Gastroesophageal sphincter (tissue), 4 donors: ENCODE results near the gene SHOX. TPM values are rescaled to one million over a fixed set of nuclear protein-coding genes. Genes with fewer than 3 reads are reported as not detected.

Experiments used
- ATAC-seq: fragments of 150-250 bp; one replicate; pipeline ENCODE4 v1.9.1; 2016; ENCODE audit warnings: mild to moderate bottlenecking, moderate library complexity
- H3K27ac ChIP-seq, 4 donors: fragments of 200-600 bp; sonication (generic) in 3 of 4; 1 replicate in 3 of 4; 2 replicates in 1 of 4; pipeline ENCODE4 v1.5.1; 2016 to 2019
- H3K27me3 ChIP-seq: fragments of 200-600 bp; sonication (generic); one replicate; pipeline ENCODE4 v1.5.1; 2019
- H3K36me3 ChIP-seq, 2 donors: fragments of 200-600 bp; sonication (generic); one replicate each; pipeline ENCODE4 v1.5.1; 2019; ENCODE audit warnings: control low read depth in 1 of 2
- H3K4me1 ChIP-seq, 3 donors: fragments of 200-600 bp; sonication (generic); 1 replicate in 2 of 3; 2 replicates in 1 of 3; pipeline ENCODE4 v1.5.1; 2016 to 2019; ENCODE audit warnings: control low read depth in 2 of 3
- H3K4me3 ChIP-seq, 2 donors: fragments of 200-600 bp; sonication (generic); one replicate each; pipeline ENCODE4 v1.5.1; 2019; ENCODE audit warnings: mild to moderate bottlenecking in 1 of 2, moderate library complexity in 1 of 2
- H3K9me3 ChIP-seq, 3 donors: fragments of 200-600 bp; sonication (generic); one replicate each; pipeline ENCODE4 v1.5.1; 2017 to 2019; ENCODE audit warnings: control low read depth in 2 of 3
- EP300 ChIP-seq: sonication (generic); formaldehyde crosslinking; IDR thresholded peaks from one replicate; pipeline ENCODE4 v1.6.1; 2017; ENCODE audit warnings: antibody characterized with exemption, mild to moderate bottlenecking
- POLR2A ChIP-seq, 2 donors: fragments of 450-650 bp; IDR thresholded peaks; one replicate each; pipeline ENCODE4 v1.6.1; 2017; ENCODE audit warnings: antibody characterized with exemption in 2 of 2, mild to moderate bottlenecking in 2 of 2, moderate library complexity in 1 of 2
- POLR2AphosphoS5 ChIP-seq: sonication (generic); formaldehyde crosslinking; IDR thresholded peaks from one replicate; pipeline ENCODE4 v1.6.1; 2017; ENCODE audit warnings: antibody characterized with exemption
- WGBS, 2 donors: methylation state at CpG; one replicate each; pipeline ENCODE4 v1.1.5; 2018; ENCODE audit warnings: low coverage in 1 of 2; 5-methylcytosine and 5-hydroxymethylcytosine counted together
- total RNA-seq, 4 donors: library from RNA; depleted of rRNA; stranded (reverse); fragments of >200 nt; gene quantifications; one replicate each; pipeline ENCODE4 v1.1.0, GENCODE V29; 2016
- TF ChIP-seq, protein P1 (sequence below), 4 experiments: fragments of 200-600 bp in 2 of 4; fragments of 450-650 bp in 2 of 4; sonication (generic) in 1 of 4; IDR thresholded peaks; one replicate each; pipeline ENCODE4 v1.5.1; 2017 to 2019; ENCODE audit warnings: antibody characterized with exemption in 4 of 4, mild to moderate bottlenecking in 2 of 4, moderate library complexity in 2 of 4

SHOX gene
- total RNA-seq, 4 donors from 2014 or later: not detected

- Histone ChIP-seq H3K4me1 (peaks cover 0 to 12% (median 0%) of the 10 kb centered on the region in 3 donors), H3K9me3 (no peaks in the 10 kb centered on the region), H3K27ac (no peak overlapping the region), H3K4me3 (no peak overlapping the region), H3K27me3 (peaks cover 73% of the 10 kb centered on the region), H3K36me3 (no peaks in the 10 kb centered on the region)
- ATAC-seq: no peak
- 0% methylated on average over 6 to 14 of the region's 95 CpGs for WGBS, 2 donors
- TF ChIP-seq EP300 (no peak), POLR2AphosphoS5 (no peak), POLR2A (IDR thresholded peaks at IDR 0.05) (no peak)
- TF ChIP-seq, protein P1, sequence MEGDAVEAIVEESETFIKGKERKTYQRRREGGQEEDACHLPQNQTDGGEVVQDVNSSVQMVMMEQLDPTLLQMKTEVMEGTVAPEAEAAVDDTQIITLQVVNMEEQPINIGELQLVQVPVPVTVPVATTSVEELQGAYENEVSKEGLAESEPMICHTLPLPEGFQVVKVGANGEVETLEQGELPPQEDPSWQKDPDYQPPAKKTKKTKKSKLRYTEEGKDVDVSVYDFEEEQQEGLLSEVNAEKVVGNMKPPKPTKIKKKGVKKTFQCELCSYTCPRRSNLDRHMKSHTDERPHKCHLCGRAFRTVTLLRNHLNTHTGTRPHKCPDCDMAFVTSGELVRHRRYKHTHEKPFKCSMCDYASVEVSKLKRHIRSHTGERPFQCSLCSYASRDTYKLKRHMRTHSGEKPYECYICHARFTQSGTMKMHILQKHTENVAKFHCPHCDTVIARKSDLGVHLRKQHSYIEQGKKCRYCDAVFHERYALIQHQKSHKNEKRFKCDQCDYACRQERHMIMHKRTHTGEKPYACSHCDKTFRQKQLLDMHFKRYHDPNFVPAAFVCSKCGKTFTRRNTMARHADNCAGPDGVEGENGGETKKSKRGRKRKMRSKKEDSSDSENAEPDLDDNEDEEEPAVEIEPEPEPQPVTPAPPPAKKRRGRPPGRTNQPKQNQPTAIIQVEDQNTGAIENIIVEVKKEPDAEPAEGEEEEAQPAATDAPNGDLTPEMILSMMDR (IDR thresholded peaks at IDR 0.05): no peak
These were observed 14.0 kb downstream of the SHOX start for GRCh38 chrX:644304-645281.

DNA sequence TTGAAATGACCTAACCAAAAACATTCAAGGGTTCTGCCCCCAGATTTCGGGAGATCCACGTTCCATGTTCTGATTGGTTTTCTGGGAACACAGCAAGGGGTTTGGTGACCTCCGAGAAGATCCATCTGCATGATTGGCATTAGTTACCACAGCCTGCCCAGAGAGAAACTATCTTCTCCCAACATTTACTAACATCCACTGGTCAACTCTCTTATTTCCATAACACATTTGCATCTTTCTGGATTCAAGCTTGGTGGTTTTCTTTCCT lies 15.6 kb downstream of the SHOX start:
- H3K36me3 ChIP-seq: no peaks in the 10 kb centered on the region
- no peaks in the 10 kb centered on the region for H3K9me3 ChIP-seq
- no peak for TF ChIP-seq POLR2A (IDR thresholded peaks at IDR 0.05)
- TF ChIP-seq EP300: no peak
- no peak for TF ChIP-seq POLR2AphosphoS5
- TF ChIP-seq, protein P1 (IDR thresholded peaks at IDR 0.05): no peak
- 26 to 37% methylated on average over 3 of the region's 3 CpGs for WGBS, 2 donors
- H3K4me3 ChIP-seq: no peak overlapping the region
- H3K4me1 ChIP-seq: peaks cover 0 to 12% (median 0%) of the 10 kb centered on the region in 3 donors
- H3K27ac ChIP-seq: no peak overlapping the region
- H3K27me3 ChIP-seq: peaks cover 71% of the 10 kb centered on the region
- no peak for ATAC-seq

DNA sequence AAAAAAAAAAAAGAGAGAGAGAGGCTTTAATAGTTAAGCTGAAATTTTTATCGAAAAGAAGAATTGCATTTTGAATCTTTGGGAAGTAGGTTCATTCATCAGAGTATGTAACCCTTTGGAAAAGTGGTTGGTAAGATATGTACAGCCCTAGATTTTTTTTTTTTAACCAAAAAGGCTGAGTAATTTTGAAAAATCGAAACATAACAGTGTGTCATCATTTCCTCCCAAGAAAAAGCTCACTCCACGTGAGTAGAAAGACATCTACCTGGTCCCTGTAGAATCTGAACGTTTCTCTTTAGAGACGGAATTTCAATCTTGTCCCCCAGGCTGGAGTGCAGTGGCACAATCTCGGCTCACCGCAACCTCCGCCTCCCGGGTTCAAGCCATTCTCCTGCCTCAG lies 16.2 kb downstream of the SHOX start:
- H3K4me1 ChIP-seq: peaks cover 0 to 12% (median 0%) of the 10 kb centered on the region in 3 donors
- no peak overlapping the region for H3K4me3 ChIP-seq
- no peaks in the 10 kb centered on the region for H3K9me3 ChIP-seq
- H3K27me3 ChIP-seq: peaks cover 71% of the 10 kb centered on the region
- no peak overlapping the region for H3K27ac ChIP-seq
- TF ChIP-seq, protein P1 (IDR thresholded peaks at IDR 0.05): no peak
- TF ChIP-seq POLR2AphosphoS5 (no peak), EP300 (no peak), POLR2A (IDR thresholded peaks at IDR 0.05) (no peak)
- WGBS, 2 donors: 77 to 83% methylated on average over 1 to 7 of the region's 9 CpGs
- no peak for ATAC-seq
- no peaks in the 10 kb centered on the region for H3K36me3 ChIP-seq

DNA sequence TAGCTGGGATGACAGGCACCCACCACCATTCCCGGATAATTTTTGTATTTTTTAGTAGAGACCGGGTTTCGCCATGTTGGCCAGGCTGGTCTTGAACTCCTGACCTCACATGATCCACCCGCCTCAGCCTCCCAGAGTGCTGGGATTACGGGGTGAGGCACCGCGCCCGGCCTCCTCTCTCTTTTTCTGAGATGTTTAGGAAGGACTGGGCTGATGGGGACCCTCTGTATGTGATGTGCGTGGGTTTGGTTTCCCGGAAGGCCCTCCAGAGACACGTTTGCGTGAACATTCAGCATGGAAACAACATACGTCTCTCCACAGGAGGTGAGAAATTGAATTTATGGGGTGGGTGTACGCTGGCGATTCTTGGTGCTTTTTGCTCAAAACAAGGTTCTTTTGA lies 18.6 kb downstream of the SHOX start:
- no peak overlapping the region for H3K4me3 ChIP-seq
- H3K27me3 ChIP-seq: peaks cover 62% of the 10 kb centered on the region
- peaks cover 0 to 9% (median 0%) of the 10 kb centered on the region in 3 donors for H3K4me1 ChIP-seq
- no peak for ATAC-seq
- no peak overlapping the region for H3K27ac ChIP-seq
- 82 to 85% methylated on average over 7 to 10 of the region's 15 CpGs for WGBS, 2 donors
- no peak for TF ChIP-seq EP300
- TF ChIP-seq, protein P1 (IDR thresholded peaks at IDR 0.05): no peak
- H3K36me3 ChIP-seq: no peaks in the 10 kb centered on the region
- H3K9me3 ChIP-seq: no peaks in the 10 kb centered on the region

GRCh38 chrX:650324-650723 lies 19.7 kb downstream of the SHOX start:
- H3K36me3 ChIP-seq: no peaks in the 10 kb centered on the region
- ATAC-seq: no peak
- WGBS, 2 donors: 75 to 80% methylated on average over 5 to 13 of the region's 15 CpGs
- peaks cover 58% of the 10 kb centered on the region for H3K27me3 ChIP-seq
- no peak overlapping the region for H3K4me3 ChIP-seq
- no peaks in the 10 kb centered on the region for H3K4me1 ChIP-seq
- H3K9me3 ChIP-seq: no peaks in the 10 kb centered on the region
- TF ChIP-seq EP300 (no peak), POLR2AphosphoS5 (no peak), POLR2A (IDR thresholded peaks at IDR 0.05) (no peak)
- TF ChIP-seq, protein P1 (IDR thresholded peaks at IDR 0.05): no peak
- no peak overlapping the region for H3K27ac ChIP-seq
